GM19455 (cell line): ENCODE results near the gene CTAGE1.
"Not testable (repeated sequence)": the region's sequence is repeated elsewhere in the genome, so short reads cannot be mapped to it uniquely, and the experiment has no call there.

ENCODE experiments used
- ATAC-seq: cut with Tn5 transposase; IDR thresholded peaks from one replicate; pipeline ENCODE4 v1.9.1; 2021; ENCODE audit not compliant: unreplicated experiment

Gene CTAGE1

GRCh38 chr18:22394428-22394827 lies 23.3 kb downstream of the CTAGE1 start:
- ATAC-seq = no peak

DNA sequence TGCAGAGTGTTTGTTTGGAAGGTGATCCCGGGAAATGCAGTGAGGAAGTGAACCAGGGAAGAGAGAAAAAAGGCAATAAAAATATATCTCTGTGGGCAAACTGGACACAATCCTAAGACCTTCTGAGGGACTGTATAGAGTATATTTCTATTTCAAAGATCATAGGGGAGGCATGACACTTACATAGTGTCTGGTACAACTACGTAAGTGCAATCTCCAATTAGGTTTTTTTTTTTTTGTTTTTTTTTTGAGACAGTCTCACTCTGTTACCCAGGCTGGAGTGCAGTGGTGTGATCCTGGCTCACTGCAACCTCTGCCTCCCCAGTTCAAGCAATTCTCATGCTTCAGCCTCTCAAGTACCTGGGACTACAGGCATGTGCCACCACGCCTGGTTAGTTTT lies 24.6 kb downstream of the CTAGE1 start:
- ATAC-seq = not testable (repeated sequence)

DNA sequence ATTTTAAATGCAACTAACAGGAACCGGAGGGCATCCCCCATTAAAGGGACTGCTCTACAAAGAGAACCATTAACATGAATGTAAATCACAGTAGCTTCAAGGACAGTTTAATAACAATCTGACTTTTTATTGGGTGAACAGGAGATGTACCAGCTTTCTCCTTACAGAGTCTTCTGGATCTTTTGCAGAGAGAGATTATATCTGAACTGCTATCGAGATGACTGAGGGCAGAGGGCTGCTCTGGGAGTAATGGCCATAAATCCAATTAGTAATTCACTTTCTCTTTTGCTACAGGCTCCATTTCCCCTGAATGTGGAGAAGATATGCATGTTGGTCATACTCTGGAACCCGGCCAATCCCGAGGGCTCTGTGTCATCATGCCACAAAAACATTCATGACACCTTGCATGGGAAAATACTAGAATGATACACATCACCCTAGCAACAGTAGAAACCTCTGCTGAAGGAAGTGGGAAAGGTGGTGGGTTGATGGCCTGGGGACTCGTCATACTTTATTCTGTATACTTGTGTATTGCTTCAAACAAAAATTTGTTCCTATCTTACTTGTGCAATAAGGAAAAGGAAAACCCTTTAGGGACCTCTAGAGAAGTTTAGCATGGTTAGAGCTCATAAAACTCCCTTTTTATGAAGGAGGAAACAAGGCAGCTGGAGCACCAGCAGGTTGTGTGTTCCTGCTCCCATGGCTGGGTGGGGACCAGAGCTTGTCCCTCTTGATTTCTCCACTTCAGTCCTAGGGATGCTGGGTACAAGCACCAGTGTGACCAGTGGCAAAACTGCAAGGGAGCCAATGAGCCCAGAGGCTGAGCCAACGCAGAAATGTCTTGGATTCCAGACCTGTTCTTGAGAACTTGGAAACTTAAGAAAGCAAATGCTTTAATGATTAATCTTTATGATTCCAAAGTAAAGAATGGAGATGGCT lies 26.0 kb downstream of the CTAGE1 start:
- ATAC-seq = no peak

GRCh38 chr18:22387787-22388186 lies 29.9 kb downstream of the CTAGE1 start:
- ATAC-seq = no peak

- ATAC-seq = no peak
Observed at GRCh38 chr18:22387364-22387763, 30.4 kb downstream of the CTAGE1 start.

DNA sequence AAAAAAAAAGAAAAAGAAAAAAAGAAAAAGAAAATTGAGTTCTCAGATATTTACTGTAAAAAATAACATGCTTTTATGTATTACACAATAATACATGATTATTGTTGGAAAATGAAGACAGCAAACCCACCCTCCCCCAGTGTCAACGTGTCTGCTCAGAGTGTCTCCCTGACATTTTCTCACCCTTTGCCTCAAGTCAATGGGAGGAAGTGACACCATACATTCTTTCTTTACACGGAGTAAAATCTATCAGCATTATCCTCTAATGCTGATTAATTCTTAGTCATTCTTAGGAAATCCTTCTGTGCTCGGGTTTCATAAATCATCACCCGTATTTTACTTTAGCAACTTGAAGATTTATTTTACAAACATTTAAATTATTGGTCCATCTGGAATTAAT lies 32.0 kb downstream of the CTAGE1 start:
- ATAC-seq = no peak

DNA sequence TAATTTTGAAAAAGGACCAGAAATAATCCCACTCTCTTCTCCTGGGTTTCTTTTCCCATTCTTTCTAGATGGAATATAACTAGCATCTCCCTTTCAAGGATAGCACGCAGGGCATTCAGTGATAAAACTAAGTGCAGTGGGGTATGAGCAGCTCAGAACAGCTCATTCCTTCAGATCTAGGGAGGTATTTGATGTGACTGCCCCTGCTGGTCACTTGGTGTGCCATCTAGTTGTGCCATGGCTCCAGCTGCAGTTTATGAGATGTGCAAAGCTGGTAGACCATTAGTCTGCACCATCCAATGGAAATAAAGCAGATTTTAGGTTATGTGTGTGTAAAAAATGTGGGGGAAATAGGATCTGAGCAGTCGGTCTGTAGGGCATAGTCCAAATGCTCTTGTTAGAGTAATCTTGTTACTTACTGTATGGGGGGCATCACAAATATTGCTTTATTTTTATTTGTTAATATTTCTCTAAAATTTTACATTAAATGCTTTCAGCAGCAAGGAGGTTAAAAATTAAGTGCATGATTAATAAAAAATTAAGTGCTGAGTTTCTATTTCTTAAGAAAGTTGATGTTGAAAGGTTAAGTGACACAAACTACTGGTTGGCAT lies 38.9 kb downstream of the CTAGE1 start:
- no peak for ATAC-seq

GRCh38 chr18:22377769-22378168 lies 39.9 kb downstream of the CTAGE1 start:
- no peak for ATAC-seq

- no peak for ATAC-seq
Observed at GRCh38 chr18:22370414-22370813, 47.3 kb downstream of the CTAGE1 start.

- ATAC-seq = no peak
Observed at GRCh38 chr18:22368021-22368420, 49.7 kb downstream of the CTAGE1 start.

DNA sequence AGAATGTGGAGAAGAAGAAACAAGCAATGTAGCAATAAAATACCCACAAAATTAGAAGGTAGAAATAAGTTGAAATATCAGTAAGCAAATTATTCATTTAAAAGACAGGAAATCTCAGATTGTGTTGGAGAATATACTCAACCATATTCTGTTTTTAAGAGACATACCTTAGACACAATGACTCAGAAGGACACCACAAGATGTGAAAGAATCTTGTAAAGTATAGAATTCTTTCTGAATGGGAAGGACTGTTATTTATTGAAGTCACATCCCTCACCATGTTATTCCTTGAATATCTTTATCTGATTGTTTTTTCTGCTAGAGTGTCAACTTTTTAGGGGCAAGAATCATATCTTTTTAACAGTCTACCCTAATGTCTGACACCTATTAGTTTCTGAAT lies 50.4 kb downstream of the CTAGE1 start:
- no peak for ATAC-seq

DNA sequence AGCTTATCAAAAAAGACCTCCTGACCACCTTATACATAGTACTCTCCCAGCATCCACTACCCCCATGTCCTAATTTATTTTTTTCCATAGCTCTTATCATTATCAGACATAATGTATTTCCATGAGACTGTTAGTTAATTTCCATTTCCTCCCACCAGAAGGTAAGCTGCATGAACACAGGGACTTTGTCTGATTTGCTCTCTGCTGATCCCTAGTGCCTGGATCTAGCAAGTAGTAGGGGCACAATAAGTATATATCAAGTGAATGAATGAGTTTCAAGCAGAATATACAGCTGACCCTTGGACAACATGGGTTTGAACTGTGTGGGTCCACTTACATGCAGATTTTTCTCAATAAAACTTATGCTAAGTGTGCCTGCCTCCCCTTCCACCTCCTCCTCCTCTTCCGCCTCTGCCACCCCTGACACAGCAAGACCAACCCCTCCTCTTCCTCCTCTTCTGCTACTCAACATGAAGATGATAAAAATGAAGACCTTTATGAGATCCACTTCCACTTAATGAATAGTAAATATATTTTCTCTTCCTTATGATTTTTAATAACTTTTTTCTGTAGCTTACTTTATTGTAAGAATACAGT lies 53.8 kb downstream of the CTAGE1 start:
- ATAC-seq = no peak
